Subcutaneous adipose tissue (tissue), 4 donors: ENCODE measurements around the gene C1QTNF7. TPM values are rescaled to one million over a fixed set of nuclear protein-coding genes. Genes with fewer than 3 reads are reported as not detected.

Source experiments
- total RNA-seq, 4 donors: library from RNA; depleted of rRNA; stranded (reverse); fragments of >200 nt; gene quantifications; one replicate each; pipeline ENCODE4 v1.1.0, GENCODE V29; 2016
- TF ChIP-seq, protein P1 (sequence below): fragments of 450-650 bp; IDR thresholded peaks from one replicate; pipeline ENCODE4 v1.5.1; 2016; ENCODE audit warnings: low read depth, mild to moderate bottlenecking, control low read depth, antibody characterized with exemption, moderate library complexity

The C1QTNF7 gene
- total RNA-seq, 4 donors from 2014 or later = 12.4 to 19.0 (median 18.6) TPM

DNA sequence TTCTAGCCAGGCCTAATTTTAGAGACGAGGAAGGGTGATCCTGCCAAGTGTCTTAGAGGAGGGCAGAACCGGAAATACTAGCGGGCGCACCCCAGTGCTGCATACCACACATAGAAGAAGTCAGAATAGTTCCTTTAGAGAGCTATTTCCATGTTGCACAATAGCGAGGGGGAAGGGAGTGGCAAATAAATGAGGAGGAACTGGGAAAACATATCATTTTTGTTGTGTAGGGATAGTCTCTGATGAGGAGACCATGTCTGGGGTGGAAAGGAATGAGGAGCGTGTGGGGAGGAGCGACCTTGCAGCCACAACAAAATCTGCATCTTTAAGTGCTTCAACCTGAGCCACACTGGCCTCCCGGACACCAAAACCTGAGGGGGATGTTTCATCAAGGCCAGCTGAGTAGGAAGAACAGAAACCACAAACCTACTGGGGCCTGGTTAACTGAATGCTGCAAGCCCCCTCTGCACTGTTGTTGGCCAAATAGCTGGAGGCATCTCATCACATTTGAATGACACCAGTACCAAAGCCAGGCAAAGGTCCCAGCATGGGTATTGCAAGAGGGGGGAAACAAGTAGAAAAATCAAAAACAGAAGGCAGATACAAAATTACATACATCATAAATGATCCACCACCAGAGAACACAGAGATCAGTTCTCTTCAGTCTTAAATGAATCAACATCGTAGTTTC lies 26.7 kb upstream of the C1QTNF7 start:
- TF ChIP-seq, protein P1, sequence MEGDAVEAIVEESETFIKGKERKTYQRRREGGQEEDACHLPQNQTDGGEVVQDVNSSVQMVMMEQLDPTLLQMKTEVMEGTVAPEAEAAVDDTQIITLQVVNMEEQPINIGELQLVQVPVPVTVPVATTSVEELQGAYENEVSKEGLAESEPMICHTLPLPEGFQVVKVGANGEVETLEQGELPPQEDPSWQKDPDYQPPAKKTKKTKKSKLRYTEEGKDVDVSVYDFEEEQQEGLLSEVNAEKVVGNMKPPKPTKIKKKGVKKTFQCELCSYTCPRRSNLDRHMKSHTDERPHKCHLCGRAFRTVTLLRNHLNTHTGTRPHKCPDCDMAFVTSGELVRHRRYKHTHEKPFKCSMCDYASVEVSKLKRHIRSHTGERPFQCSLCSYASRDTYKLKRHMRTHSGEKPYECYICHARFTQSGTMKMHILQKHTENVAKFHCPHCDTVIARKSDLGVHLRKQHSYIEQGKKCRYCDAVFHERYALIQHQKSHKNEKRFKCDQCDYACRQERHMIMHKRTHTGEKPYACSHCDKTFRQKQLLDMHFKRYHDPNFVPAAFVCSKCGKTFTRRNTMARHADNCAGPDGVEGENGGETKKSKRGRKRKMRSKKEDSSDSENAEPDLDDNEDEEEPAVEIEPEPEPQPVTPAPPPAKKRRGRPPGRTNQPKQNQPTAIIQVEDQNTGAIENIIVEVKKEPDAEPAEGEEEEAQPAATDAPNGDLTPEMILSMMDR = no peak

DNA sequence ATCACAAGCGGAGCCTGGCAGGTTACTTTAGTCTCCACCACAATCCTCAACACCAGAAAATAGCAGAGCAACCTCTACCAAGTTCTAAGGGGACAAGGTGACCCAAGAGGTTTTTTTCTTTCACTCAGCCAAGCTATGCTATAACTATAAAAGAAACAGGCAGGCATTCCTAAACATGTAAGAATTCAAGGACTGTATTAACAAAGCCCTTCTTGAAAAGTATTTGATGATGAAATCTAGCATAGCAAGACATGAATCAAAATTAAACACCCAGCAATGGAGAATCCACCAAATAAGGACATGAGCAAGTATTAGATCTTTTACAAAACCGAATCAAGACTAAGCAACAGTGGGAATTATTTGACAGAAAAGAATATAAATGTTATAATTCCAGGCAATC lies 25.7 kb upstream of the C1QTNF7 start:
- TF ChIP-seq, protein P1 = no peak

DNA sequence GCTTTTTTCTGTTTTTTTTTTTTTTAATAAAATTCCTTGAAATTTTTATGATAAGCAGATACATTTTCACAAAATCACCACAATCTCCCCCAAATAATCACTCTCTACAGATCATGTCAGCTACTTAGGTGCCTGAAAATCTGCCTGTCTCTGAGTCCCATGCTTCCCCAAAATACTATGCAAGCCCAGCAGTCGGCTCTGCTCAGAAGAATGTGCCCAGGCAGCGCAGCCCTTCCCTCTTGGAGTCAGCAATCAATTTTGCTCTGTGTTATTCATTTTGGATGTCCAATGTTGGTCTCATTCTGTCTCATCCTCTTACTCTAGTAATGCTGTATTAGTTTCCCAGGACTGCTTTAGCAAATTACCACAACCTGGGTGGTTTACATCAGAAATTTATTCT lies 24.9 kb upstream of the C1QTNF7 start:
- TF ChIP-seq, protein P1 = no peak

DNA sequence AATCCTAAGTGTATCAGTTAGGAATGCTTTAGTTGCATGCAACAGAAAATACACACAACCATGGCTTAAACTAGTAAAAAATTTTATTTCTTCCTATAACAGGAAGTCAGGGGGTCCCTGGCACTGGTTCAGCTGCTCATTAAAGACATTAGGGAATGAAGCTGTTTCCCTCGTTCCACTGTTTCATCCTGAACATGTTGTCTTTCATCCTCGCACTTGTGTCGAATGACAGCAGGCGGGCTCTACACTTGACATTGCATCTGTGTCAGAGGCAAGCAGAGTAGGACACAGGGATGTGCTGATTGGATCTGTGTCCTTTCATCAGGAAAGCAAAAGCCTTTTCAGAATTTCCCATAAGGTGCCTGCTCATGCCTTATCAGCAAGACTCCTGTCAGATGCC lies 22.8 kb upstream of the C1QTNF7 start:
- TF ChIP-seq, protein P1 = no peak

DNA sequence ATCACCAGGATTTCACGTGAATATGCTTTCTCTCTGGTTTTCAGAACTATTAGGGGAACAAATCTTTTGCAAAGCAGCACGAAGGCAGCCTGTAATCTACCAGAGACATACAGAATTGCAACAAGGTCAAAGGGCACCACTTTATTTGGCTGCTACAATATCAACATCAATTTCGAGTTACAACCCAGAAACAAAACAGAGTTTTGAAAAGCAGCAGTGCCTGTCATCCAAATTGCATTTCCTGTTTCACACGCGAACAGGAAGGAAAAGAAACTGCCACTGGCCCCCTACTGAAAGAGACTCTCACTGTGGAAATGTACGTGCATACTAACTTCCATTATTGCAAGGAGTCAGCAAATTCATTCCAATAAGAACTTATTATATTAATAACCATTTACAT lies 17.1 kb upstream of the C1QTNF7 start:
- TF ChIP-seq, protein P1 = no peak

DNA sequence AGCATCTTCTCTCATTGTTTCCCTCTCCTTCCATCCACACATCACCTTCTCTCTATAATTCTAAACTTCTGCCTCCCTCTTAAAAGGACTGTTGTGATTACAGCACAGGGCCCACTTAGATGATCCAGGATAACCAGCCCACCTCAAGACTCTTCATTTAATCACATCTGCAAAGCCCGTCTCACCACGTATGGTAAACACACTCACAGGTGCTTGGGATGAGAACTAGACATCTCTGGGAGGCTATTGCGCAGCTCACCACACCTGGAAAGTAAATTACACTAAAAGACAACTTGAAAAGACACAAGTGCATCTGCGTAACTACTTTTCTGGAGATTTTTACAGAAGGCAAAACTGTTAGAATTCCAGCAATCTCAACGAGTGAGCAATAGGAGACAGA lies 15.4 kb upstream of the C1QTNF7 start:
- TF ChIP-seq, protein P1 = no peak

DNA sequence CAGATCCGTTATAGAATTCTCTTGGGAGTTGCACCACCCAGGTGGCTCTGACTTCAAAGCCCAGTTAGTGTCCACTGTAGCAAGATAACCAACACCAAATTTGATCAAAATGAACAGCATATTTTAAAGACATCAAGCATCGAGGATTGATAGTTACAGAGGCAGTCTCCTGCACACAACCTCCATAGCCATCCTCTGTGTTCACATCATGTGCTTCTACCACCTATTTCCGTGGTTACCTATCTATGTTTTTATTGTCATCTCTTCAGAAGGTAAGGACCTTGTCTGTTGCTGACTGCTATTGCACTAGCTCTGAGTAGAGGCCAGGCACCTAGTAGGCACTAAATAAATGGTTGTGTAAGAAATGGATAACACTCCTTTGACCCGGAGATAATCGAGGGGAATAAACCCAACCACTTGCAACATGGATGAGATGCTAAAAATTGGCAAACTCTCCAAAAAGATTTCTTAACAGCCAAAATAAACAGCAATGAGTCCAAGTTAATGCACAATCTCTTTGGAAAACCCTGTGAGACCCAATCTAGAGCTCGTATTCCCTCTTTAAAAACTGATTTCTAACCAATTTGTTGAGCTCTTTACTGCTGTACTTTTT lies 14.7 kb upstream of the C1QTNF7 start:
- TF ChIP-seq, protein P1 = no peak
